HepG2 (cell line): ENCODE data around the gene PPP1R13L. TPM values are rescaled to one million over a fixed set of nuclear protein-coding genes. Genes with fewer than 3 reads are reported as not detected.
A peak's percentile ranks its signal among the peaks of the same experiment; 100 is the strongest.
"Not testable (repeated sequence)": the region's sequence is repeated elsewhere in the genome, so short reads cannot be mapped to it uniquely, and the experiment has no call there.

Experiments
- ATAC-seq: fragments of 200-7000 bp; cut with Tn5 transposase; 3 replicates; pipeline ENCODE4 v1.9.1; 2020; ENCODE audit warnings: mild to moderate bottlenecking, moderate library complexity
- BruUV-seq: library from RNA; stranded (reverse); fragments of 400-500 nt; replicated peaks from 2 replicates; lab custom pipeline; 2021; lab: Mats Ljungman, UMichigan
- CTCF ChIA-PET: fragments of 300-600 bp; formaldehyde crosslinking; extraction: SDS; loops from one replicate; lab custom pipeline; 2021; ENCODE audit warnings: low total read pairs, inconsistent platforms, low intra/inter-chr PET ratio; lab: Yijun Ruan, JAX
- POLR2A ChIA-PET: fragments of 350-600 bp; sonication (Branson Sonifier 250); formaldehyde crosslinking; loops from one replicate; lab custom pipeline; 2020; ENCODE audit warnings: antibody characterized with exemption, inconsistent platforms; lab: Yijun Ruan, JAX
- DNase-seq: peaks from one replicate; pipeline ENCODE4 v3.0.0-alpha.2; 2015; ENCODE audit warnings: low spot score
- FAIRE-seq: peaks from 3 replicates; lab custom pipeline; 2011; peaks lifted over from hg19 to GRCh38; lab: Jason Lieb, UNC
- H2AFZ ChIP-seq: one replicate; pipeline ENCODE4 v1.6.1; 2011; ENCODE audit warnings: low read length, inconsistent platforms
- H3K27ac ChIP-seq: fragments of 300-600 bp; 3 replicates; pipeline ENCODE4 v1.8.0; 2011; ENCODE audit warnings: mixed run types, mild to moderate bottlenecking, mixed read lengths, low read length, inconsistent platforms; ENCODE audit not compliant: insufficient read depth; ENCODE audit errors: extremely low read length
- H3K27me3 ChIP-seq, 2 experiments: fragments of 200-600 bp in 1 of 2; 2 replicates in 1 of 2; 3 replicates in 1 of 2; pipeline versions ENCODE4 v1.6.0 to v1.8.0; 2011; ENCODE audit warnings: low read length in 2 of 2, mild to moderate bottlenecking in 2 of 2, moderate library complexity in 2 of 2, inconsistent platforms in 1 of 2; ENCODE audit not compliant: insufficient read depth in 2 of 2, control insufficient read depth in 1 of 2
- H3K36me3 ChIP-seq, 2 experiments: fragments of 200-600 bp in 1 of 2; replicated peaks in 1 of 2; 2 replicates in 1 of 2; 3 replicates in 1 of 2; pipeline versions ENCODE4 v1.5.1 to v1.8.0; 2011; ENCODE audit warnings: low read length in 2 of 2, inconsistent platforms in 1 of 2; ENCODE audit not compliant: insufficient read depth in 2 of 2, control insufficient read depth in 1 of 2
- H3K4me1 ChIP-seq: 2 replicates; pipeline ENCODE4 v1.5.1; 2012; ENCODE audit warnings: low read length, inconsistent platforms; ENCODE audit not compliant: insufficient read depth
- H3K4me2 ChIP-seq: 2 replicates; pipeline ENCODE4 v1.6.0; 2011; ENCODE audit warnings: low read depth, low read length, inconsistent platforms
- H3K4me3 ChIP-seq, 3 experiments: fragments of 200-600 bp in 1 of 3; sonication (generic), shearing (Covaris generic) in 1 of 3; replicated peaks in 1 of 3; 2 replicates each; pipeline ENCODE4 v1.5.1; 2011 to 2016; ENCODE audit warnings: low read length in 3 of 3, inconsistent platforms in 2 of 3, low read depth in 2 of 3, mild to moderate bottlenecking in 2 of 3, control low read depth in 1 of 3, mixed read lengths in 1 of 3; ENCODE audit not compliant: insufficient read depth in 1 of 3
- H3K79me2 ChIP-seq: one replicate; pipeline ENCODE4 v1.6.1; 2011; ENCODE audit warnings: low read length, inconsistent platforms; ENCODE audit not compliant: insufficient read depth
- H3K9ac ChIP-seq: 2 replicates; pipeline ENCODE4 v1.6.0; 2011; ENCODE audit warnings: mild to moderate bottlenecking, low read depth, low read length, inconsistent platforms; ENCODE audit not compliant: insufficient read depth
- H3K9me3 ChIP-seq: 2 replicates; pipeline ENCODE4 v1.5.1; 2012; ENCODE audit warnings: mild to moderate bottlenecking, low read length
- H4K20me1 ChIP-seq: 2 replicates; pipeline ENCODE4 v1.6.0; 2011; ENCODE audit warnings: inconsistent platforms, mild to moderate bottlenecking, low read length, moderate library complexity; ENCODE audit not compliant: insufficient read depth
- HNRNPLL ChIP-seq: fragments of 200-400 bp; formaldehyde crosslinking; IDR thresholded peaks from 2 replicates; pipeline ENCODE4 v1.6.1; 2017; ENCODE audit warnings: mild to moderate bottlenecking, low read depth, low read length; ENCODE audit not compliant: poor library complexity, severe bottlenecking
- PCBP2 ChIP-seq: fragments of 200-400 bp; formaldehyde crosslinking; optimal IDR thresholded peaks from 2 replicates; pipeline ENCODE3; 2018; ENCODE audit warnings: low read length, low read depth; ENCODE audit not compliant: poor library complexity, severe bottlenecking
- POLR2AphosphoS2 ChIP-seq: IDR thresholded peaks from 2 replicates; pipeline ENCODE4 v1.6.1; 2011; ENCODE audit warnings: low read depth, low read length, improper control_type of control experiment
- YEATS2 ChIP-seq: sonication (generic); formaldehyde crosslinking; IDR thresholded peaks from 2 replicates; pipeline ENCODE4 v1.4.0; 2020; ENCODE audit warnings: missing genetic modification reagents, borderline replicate concordance
- ZFP62 ChIP-seq: sonication (generic); formaldehyde crosslinking; IDR thresholded peaks from 2 replicates; pipeline ENCODE4 v1.4.0; 2020; ENCODE audit warnings: missing genetic modification reagents
- ZNF121 ChIP-seq: sonication (generic); formaldehyde crosslinking; IDR thresholded peaks from 2 replicates; pipeline ENCODE4 v1.5.0; 2020; ENCODE audit warnings: mild to moderate bottlenecking, missing genetic modification reagents
- ZNF75D ChIP-seq: sonication (generic); formaldehyde crosslinking; IDR thresholded peaks from 2 replicates; pipeline ENCODE4 v1.8.1; 2023; ENCODE audit warnings: missing genetic modification reagents, mild to moderate bottlenecking, borderline replicate concordance
- WGBS: methylation state at CpG from one replicate; pipeline ENCODE4 v1.1.6; 2017; ENCODE audit warnings: low lambda C conversion rate; 5-methylcytosine and 5-hydroxymethylcytosine counted together
- in situ Hi-C: cut with HindIII; loops from 2 replicates; pipeline ENCODE4 v1.10.0; 2017; ENCODE audit warnings: low pct_unique_long_range_greater_than_20kb; ENCODE audit not compliant: extremely low pct_ligation_motif_present
- intact Hi-C: fragments of 100-400 bp; cut with micrococcal nuclease; formaldehyde crosslinking; loops from one replicate; pipeline ENCODE4 v1.10.0; 2022; ENCODE audit not compliant: unreplicated experiment
- polyA plus RNA-seq, 8 experiments: library from polyadenylated mRNA; depleted of rRNA in 3 of 8; stranded (reverse) in 7 of 8; unstranded in 1 of 8; fragments of >200 nt; fragmentation: Illumina TruSeq in 4 of 8; extraction: Trizol in 4 of 8; gene quantifications; 2 replicates each; pipeline versions ENCODE4 v1.2.1 to v1.2.3, GENCODE V29; 2011 to 2016; ENCODE audit warnings: low read depth in 4 of 8, missing spikeins in 1 of 8, mixed read lengths in 1 of 8; ENCODE audit not compliant: insufficient read depth in 1 of 8
- total RNA-seq, 5 experiments: library from RNA; depleted of rRNA; stranded (reverse); fragments of >200 nt; fragmentation: Illumina TruSeq; extraction: Trizol; gene quantifications; 2 replicates each; pipeline ENCODE4 v1.2.3, GENCODE V29; 2016; ENCODE audit warnings: low read depth in 1 of 5
- TF ChIP-seq, protein P1 (sequence below): sonication (generic); formaldehyde crosslinking; IDR thresholded peaks from 2 replicates; pipeline ENCODE4 v1.5.0; 2020; ENCODE audit warnings: missing genetic modification reagents, mild to moderate bottlenecking, borderline replicate concordance
- TF ChIP-seq, protein P2 (sequence below): IDR thresholded peaks from 2 replicates; pipeline ENCODE4 v1.6.1; 2016; ENCODE audit warnings: control low read depth
- TF ChIP-seq, protein P3 (sequence below): sonication (generic); formaldehyde crosslinking; IDR thresholded peaks from 2 replicates; pipeline ENCODE4 v1.8.1; 2023; ENCODE audit warnings: mild to moderate bottlenecking, inconsistent platforms, moderate library complexity, missing genetic modification reagents, borderline replicate concordance

Gene PPP1R13L
- total and polyA plus RNA-seq, 2 of the 13 experiments (the other 11 are each of a cell fraction or from before 2014, with no cell fraction given) = 1.3 to 6.6 TPM

DNA sequence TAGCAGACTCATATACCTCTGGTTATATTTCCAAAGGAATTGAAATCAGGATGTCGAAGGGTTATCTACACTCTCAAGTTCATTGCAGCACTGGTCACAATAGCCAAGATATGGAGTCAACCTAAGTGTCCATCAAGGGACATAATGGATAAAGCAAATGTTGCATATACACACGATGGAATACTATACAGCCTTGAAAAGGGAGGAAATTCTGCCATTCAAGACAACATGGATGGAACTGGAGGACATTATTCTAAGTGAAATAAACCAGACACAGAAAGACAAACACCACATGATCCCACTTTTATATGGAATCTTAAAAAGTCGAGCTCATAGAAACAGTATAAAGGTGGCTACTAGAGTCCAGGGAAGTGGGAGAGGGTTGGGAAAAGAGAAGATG, 32.5 kb upstream of the PPP1R13L start (continued):
- TF ChIP-seq YEATS2 (CRISPR knock-in tag) (no peak), POLR2AphosphoS2 (no peak), PCBP2 (no peak), ZNF75D (no peak), HNRNPLL (no peak), ZFP62 (no peak)
- TF ChIP-seq, protein P1, sequence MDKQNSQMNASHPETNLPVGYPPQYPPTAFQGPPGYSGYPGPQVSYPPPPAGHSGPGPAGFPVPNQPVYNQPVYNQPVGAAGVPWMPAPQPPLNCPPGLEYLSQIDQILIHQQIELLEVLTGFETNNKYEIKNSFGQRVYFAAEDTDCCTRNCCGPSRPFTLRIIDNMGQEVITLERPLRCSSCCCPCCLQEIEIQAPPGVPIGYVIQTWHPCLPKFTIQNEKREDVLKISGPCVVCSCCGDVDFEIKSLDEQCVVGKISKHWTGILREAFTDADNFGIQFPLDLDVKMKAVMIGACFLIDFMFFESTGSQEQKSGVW (CRISPR knock-in tag) = no peak
- TF ChIP-seq, protein P2, sequence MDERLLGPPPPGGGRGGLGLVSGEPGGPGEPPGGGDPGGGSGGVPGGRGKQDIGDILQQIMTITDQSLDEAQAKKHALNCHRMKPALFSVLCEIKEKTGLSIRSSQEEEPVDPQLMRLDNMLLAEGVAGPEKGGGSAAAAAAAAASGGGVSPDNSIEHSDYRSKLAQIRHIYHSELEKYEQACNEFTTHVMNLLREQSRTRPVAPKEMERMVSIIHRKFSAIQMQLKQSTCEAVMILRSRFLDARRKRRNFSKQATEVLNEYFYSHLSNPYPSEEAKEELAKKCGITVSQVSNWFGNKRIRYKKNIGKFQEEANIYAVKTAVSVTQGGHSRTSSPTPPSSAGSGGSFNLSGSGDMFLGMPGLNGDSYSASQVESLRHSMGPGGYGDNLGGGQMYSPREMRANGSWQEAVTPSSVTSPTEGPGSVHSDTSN (CRISPR knock-in tag) = no peak
- TF ChIP-seq, protein P3, sequence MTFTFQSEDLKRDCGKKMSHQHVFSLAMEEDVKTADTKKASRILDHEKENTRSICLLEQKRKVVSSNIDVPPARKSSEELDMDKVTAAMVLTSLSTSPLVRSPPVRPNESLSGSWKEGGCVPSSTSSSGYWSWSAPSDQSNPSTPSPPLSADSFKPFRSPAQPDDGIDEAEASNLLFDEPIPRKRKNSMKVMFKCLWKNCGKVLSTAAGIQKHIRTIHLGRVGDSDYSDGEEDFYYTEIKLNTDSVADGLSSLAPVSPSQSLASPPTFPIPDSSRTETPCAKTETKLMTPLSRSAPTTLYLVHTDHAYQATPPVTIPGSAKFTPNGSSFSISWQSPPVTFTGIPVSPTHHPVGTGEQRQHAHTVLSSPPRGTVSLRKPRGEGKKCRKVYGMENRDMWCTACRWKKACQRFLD = no peak

DNA sequence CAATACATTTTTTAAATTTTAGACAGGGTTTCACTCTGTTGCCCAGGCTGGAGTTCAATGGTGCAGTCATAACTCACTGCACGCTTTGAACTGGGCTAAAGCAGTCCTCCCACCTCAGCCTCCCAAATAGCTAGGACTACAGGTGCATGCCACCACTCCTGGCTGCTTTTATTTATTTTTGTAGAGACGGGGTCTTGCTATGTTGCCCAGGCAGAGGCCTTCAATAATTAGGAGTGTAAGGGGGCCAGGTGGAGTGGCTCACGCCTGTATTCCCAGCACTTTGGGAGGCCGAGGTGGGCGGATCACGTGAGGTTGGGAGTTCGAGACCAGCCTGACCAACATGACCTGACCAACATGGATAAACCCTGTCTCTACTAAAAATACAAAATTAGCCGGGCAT, 27.7 kb upstream of the PPP1R13L start:
- H3K36me3 ChIP-seq, ATAC-seq, H3K27me3 ChIP-seq, CTCF ChIA-PET, H4K20me1 ChIP-seq, H3K4me2 ChIP-seq, H3K9ac ChIP-seq, intact Hi-C loops, in situ Hi-C loops, H2AFZ ChIP-seq, POLR2A ChIA-PET, H3K79me2 ChIP-seq, FAIRE-seq, H3K4me3 ChIP-seq, DNase-seq, BruUV-seq, H3K9me3 ChIP-seq, H3K27ac ChIP-seq: not testable (repeated sequence)
- peak; percentile 56; the same call in 1 of the 2 replicates for TF ChIP-seq ZNF121 (CRISPR knock-in tag)
- peaks cover 37% of the 10 kb centered on the region for H3K4me1 ChIP-seq
- WGBS = 75% methylated on average over 8 of the region's 8 CpGs
